NCI-H748 (cell line): ENCODE data around the gene GFPT1.

Experiments
- DNase-seq: peaks from one replicate; lab custom pipeline; 2025; ENCODE audit not compliant: unreplicated experiment; lab: John Stamatoyannopoulos, UW

The GFPT1 gene

GRCh38 chr2:69330781-69331180 lies 56.2 kb downstream of the GFPT1 start:
- no peak for DNase-seq

GRCh38 chr2:69322631-69323030 lies 64.4 kb downstream of the GFPT1 start:
- no peak for DNase-seq

- DNase-seq: no peak
Observed at GRCh38 chr2:69316550-69316949, 70.5 kb downstream of the GFPT1 start.

GRCh38 chr2:69315160-69315761 lies 71.8 kb downstream of the GFPT1 start:
- DNase-seq: no peak

GRCh38 chr2:69311024-69311416 lies 76.0 kb downstream of the GFPT1 start:
- DNase-seq: no peak

- no peak for DNase-seq
Observed at GRCh38 chr2:69310111-69311023, 76.7 kb downstream of the GFPT1 start.

- peak; percentile 77 for DNase-seq
Observed at GRCh38 chr2:69309351-69310110, 77.5 kb downstream of the GFPT1 start.

- no peak for DNase-seq
Observed at GRCh38 chr2:69308338-69308737, 78.7 kb downstream of the GFPT1 start.

GRCh38 chr2:69307579-69308064 lies 79.4 kb downstream of the GFPT1 start:
- DNase-seq: no peak

- peak; percentile 80 for DNase-seq
Observed at GRCh38 chr2:69306822-69307578, 80.0 kb downstream of the GFPT1 start.

GRCh38 chr2:69306393-69306821 lies 80.6 kb downstream of the GFPT1 start:
- DNase-seq: peak; percentile 48

- peak; percentile 5 for DNase-seq
Observed at GRCh38 chr2:69305712-69306392, 81.2 kb downstream of the GFPT1 start.

- DNase-seq: no peak
Observed at GRCh38 chr2:69305166-69305565, 81.9 kb downstream of the GFPT1 start.

- DNase-seq: no peak
Observed at GRCh38 chr2:69304656-69305055, 82.4 kb downstream of the GFPT1 start.

- no peak for DNase-seq
Observed at GRCh38 chr2:69300650-69301049, 86.4 kb downstream of the GFPT1 start.

- DNase-seq: no peak
Observed at GRCh38 chr2:69299772-69300516, 87.1 kb downstream of the GFPT1 start.

- DNase-seq: no peak
Observed at GRCh38 chr2:69298862-69299261, 88.2 kb downstream of the GFPT1 start.

GRCh38 chr2:69298261-69298660 lies 88.8 kb downstream of the GFPT1 start:
- no peak for DNase-seq

- DNase-seq: no peak
Observed at GRCh38 chr2:69297216-69297615, 89.8 kb downstream of the GFPT1 start.
